ENCODE results near the gene B9D2. TPM values are rescaled to one million over a fixed set of nuclear protein-coding genes. Genes with fewer than 3 reads are reported as not detected.

Gene B9D2
- total and polyA plus RNA-seq, 2 experiments from 2014 or later: 2.7 to 7.4 TPM

GRCh38 chr19:41307090-41307875 lies 56.7 kb downstream of the B9D2 start:
- ATAC-seq: no peak
- H3K27ac ChIP-seq (ENCODE audit: low read depth): peak overlapping the region; percentile 90
- peaks cover 5% of the 10 kb centered on the region; the same call in 1 of the 2 replicates for H4K20me1 ChIP-seq (replicated peaks; ENCODE audit: insufficient read depth)
- peaks cover 17% of the 10 kb centered on the region for H3K79me2 ChIP-seq (replicated peaks; ENCODE audit: insufficient read depth)
- no peaks in the 10 kb centered on the region for H3K27me3 ChIP-seq (ENCODE audit: insufficient read depth)
- H3K4me3 ChIP-seq: no peak overlapping the region
- H3K4me1 ChIP-seq (ENCODE audit: insufficient read depth): peaks cover 16% of the 10 kb centered on the region
- H3K4me2 ChIP-seq: no peak overlapping the region
- H3K4me1 Mint-ChIP-seq: peaks cover 24% of the 10 kb centered on the region
- H3K27ac Mint-ChIP-seq: no peak overlapping the region
- peaks cover 51% of the 10 kb centered on the region for H3K36me3 ChIP-seq (ENCODE audit: insufficient read depth)
- TF ChIP-seq JUNB (IDR thresholded peaks at IDR 0.05; ENCODE audit: unreplicated experiment) (no peak), NANOG (IDR thresholded peaks at IDR 0.05; ENCODE audit: borderline replicate concordance) (no peak), CTCF (conservative IDR thresholded peaks at IDR 0.05; ENCODE audit: low read depth in 2 of 2) (no peak), ZNF114 (CRISPR knock-in tag; IDR thresholded peaks at IDR 0.05) (no peak), EZH2phosphoT487 (IDR thresholded peaks at IDR 0.05; ENCODE audit: unreplicated experiment) (no peak), REST (IDR thresholded peaks at IDR 0.05; ENCODE audit: unreplicated experiment) (no peak), ETS1 (IDR thresholded peaks at IDR 0.05) (no peak), ZNF331 (CRISPR knock-in tag; IDR thresholded peaks at IDR 0.05; ENCODE audit: low read depth) (no peak), CREB1 (CRISPR knock-in tag; IDR thresholded peaks at IDR 0.05; ENCODE audit: low read depth) (no peak), STAT1 (IDR thresholded peaks at IDR 0.05; ENCODE audit: unreplicated experiment) (no peak), POLR2AphosphoS5 (IDR thresholded peaks at IDR 0.05; ENCODE audit: low read depth) (no peak), EZH2 (IDR thresholded peaks at IDR 0.05; ENCODE audit: low read depth, unreplicated experiment) (no peak)
- TF ChIP-seq, protein P1, sequence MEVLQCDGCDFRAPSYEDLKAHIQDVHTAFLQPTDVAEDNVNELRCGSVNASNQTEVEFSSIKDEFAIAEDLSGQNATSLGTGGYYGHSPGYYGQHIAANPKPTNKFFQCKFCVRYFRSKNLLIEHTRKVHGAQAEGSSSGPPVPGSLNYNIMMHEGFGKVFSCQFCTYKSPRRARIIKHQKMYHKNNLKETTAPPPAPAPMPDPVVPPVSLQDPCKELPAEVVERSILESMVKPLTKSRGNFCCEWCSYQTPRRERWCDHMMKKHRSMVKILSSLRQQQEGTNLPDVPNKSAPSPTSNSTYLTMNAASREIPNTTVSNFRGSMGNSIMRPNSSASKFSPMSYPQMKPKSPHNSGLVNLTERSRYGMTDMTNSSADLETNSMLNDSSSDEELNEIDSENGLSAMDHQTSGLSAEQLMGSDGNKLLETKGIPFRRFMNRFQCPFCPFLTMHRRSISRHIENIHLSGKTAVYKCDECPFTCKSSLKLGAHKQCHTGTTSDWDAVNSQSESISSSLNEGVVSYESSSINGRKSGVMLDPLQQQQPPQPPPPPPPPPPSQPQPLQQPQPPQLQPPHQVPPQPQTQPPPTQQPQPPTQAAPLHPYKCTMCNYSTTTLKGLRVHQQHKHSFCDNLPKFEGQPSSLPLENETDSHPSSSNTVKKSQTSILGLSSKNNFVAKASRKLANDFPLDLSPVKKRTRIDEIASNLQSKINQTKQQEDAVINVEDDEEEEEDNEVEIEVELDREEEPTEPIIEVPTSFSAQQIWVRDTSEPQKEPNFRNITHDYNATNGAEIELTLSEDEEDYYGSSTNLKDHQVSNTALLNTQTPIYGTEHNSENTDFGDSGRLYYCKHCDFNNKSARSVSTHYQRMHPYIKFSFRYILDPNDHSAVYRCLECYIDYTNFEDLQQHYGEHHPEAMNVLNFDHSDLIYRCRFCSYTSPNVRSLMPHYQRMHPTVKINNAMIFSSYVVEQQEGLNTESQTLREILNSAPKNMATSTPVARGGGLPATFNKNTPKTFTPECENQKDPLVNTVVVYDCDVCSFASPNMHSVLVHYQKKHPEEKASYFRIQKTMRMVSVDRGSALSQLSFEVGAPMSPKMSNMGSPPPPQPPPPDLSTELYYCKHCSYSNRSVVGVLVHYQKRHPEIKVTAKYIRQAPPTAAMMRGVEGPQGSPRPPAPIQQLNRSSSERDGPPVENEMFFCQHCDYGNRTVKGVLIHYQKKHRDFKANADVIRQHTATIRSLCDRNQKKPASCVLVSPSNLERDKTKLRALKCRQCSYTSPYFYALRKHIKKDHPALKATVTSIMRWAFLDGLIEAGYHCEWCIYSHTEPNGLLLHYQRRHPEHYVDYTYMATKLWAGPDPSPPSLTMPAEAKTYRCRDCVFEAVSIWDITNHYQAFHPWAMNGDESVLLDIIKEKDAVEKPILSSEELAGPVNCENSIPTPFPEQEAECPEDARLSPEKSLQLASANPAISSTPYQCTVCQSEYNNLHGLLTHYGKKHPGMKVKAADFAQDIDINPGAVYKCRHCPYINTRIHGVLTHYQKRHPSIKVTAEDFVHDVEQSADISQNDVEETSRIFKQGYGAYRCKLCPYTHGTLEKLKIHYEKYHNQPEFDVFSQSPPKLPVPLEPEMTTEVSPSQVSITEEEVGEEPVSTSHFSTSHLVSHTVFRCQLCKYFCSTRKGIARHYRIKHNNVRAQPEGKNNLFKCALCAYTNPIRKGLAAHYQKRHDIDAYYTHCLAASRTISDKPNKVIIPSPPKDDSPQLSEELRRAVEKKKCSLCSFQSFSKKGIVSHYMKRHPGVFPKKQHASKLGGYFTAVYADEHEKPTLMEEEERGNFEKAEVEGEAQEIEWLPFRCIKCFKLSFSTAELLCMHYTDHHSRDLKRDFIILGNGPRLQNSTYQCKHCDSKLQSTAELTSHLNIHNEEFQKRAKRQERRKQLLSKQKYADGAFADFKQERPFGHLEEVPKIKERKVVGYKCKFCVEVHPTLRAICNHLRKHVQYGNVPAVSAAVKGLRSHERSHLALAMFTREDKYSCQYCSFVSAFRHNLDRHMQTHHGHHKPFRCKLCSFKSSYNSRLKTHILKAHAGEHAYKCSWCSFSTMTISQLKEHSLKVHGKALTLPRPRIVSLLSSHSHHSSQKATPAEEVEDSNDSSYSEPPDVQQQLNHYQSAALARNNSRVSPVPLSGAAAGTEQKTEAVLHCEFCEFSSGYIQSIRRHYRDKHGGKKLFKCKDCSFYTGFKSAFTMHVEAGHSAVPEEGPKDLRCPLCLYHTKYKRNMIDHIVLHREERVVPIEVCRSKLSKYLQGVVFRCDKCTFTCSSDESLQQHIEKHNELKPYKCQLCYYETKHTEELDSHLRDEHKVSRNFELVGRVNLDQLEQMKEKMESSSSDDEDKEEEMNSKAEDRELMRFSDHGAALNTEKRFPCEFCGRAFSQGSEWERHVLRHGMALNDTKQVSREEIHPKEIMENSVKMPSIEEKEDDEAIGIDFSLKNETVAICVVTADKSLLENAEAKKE (CRISPR knock-in tag; IDR thresholded peaks at IDR 0.05): no peak
- no peak for DNase-seq (ENCODE audit: low spot score)
- H3K36me3 Mint-ChIP-seq (ENCODE audit: low read depth): peaks cover 58% of the 10 kb centered on the region
- H3K27me3 Mint-ChIP-seq (ENCODE audit: insufficient read depth, low read depth, poor library complexity): peaks cover 34% of the 10 kb centered on the region
- no peak overlapping the region for H2AFZ ChIP-seq
- H3K9me3 Mint-ChIP-seq: no peaks in the 10 kb centered on the region; the same call in 2 of the 3 replicates
- H3K4me3 Mint-ChIP-seq: no peak overlapping the region; the same call in 2 of the 3 replicates
- H3F3A ChIP-seq (replicated peaks; ENCODE audit: low read depth): peaks cover 52% of the 10 kb centered on the region
- no peaks in the 10 kb centered on the region for H3K9me2 ChIP-seq (ENCODE audit: insufficient read depth)
